Tibial nerve (tissue), 4 donors: ENCODE measurements around the gene TP53AIP1. TPM values are rescaled to one million over a fixed set of nuclear protein-coding genes. Genes with fewer than 3 reads are reported as not detected.

Experiments used
- DNase-seq, 2 donors: peaks; one replicate each; pipeline ENCODE4 v3.0.0-alpha.2; 2019; ENCODE audit warnings: low spot score in 2 of 2
- H3K27ac ChIP-seq, 4 donors: fragments of 200-600 bp; sonication (generic) in 3 of 4; one replicate each; pipeline ENCODE4 v1.5.1; 2017 to 2019; ENCODE audit warnings: mild to moderate bottlenecking in 1 of 4
- H3K27me3 ChIP-seq, 2 donors: fragments of 200-600 bp; sonication (generic) in 1 of 2; one replicate each; pipeline versions ENCODE4 v1.5.1 to v1.6.0; 2017 to 2019
- H3K36me3 ChIP-seq, 3 donors: fragments of 200-600 bp; sonication (generic); one replicate each; pipeline ENCODE4 v1.5.1; 2018 to 2019
- H3K4me1 ChIP-seq, 4 donors: fragments of 200-600 bp; sonication (generic) in 3 of 4; one replicate each; pipeline ENCODE4 v1.5.1; 2017 to 2019
- H3K4me3 ChIP-seq, 4 donors: fragments of 200-600 bp; sonication (generic) in 3 of 4; one replicate each; pipeline ENCODE4 v1.5.1; 2017 to 2019; ENCODE audit warnings: mild to moderate bottlenecking in 1 of 4, moderate library complexity in 1 of 4
- H3K9me3 ChIP-seq, 4 donors: fragments of 200-600 bp; sonication (generic) in 3 of 4; one replicate each; pipeline ENCODE4 v1.5.1; 2017 to 2019
- CTCF ChIP-seq, 5 experiments: fragments of 200-600 bp in 3 of 5; fragments of 450-650 bp in 2 of 5; sonication (generic) in 3 of 5; IDR thresholded peaks; one replicate each; pipeline ENCODE4 v1.5.1; 2016 to 2019; ENCODE audit warnings: antibody characterized with exemption in 5 of 5, mild to moderate bottlenecking in 3 of 5, moderate library complexity in 2 of 5
- EP300 ChIP-seq, 2 donors: sonication (generic); formaldehyde crosslinking; IDR thresholded peaks; one replicate each; pipeline ENCODE4 v1.6.1; 2017; ENCODE audit warnings: antibody characterized with exemption in 2 of 2, mild to moderate bottlenecking in 1 of 2
- POLR2A ChIP-seq, 2 donors: fragments of 450-650 bp; IDR thresholded peaks; one replicate each; pipeline ENCODE4 v1.6.1; 2017; ENCODE audit warnings: antibody characterized with exemption in 2 of 2, mild to moderate bottlenecking in 2 of 2, moderate library complexity in 2 of 2
- WGBS, 2 donors: methylation state at CpG; one replicate each; pipeline ENCODE4 v1.1.5; 2018; 5-methylcytosine and 5-hydroxymethylcytosine counted together
- total RNA-seq, 4 donors: library from RNA; depleted of rRNA; stranded (reverse); fragments of >200 nt; gene quantifications; one replicate each; pipeline ENCODE4 v1.1.0, GENCODE V29; 2016

TP53AIP1 gene
- total RNA-seq, 4 donors from 2014 or later = not detected

GRCh38 chr11:128894685-128895084, 48.0 kb downstream of the TP53AIP1 start:
- WGBS, 2 donors = 64 to 67% methylated on average over 6 of the region's 6 CpGs
- no peak for DNase-seq
- no peak for TF ChIP-seq POLR2A (IDR thresholded peaks at IDR 0.05)
- no peak for TF ChIP-seq EP300 (IDR thresholded peaks at IDR 0.05)
- TF ChIP-seq CTCF (IDR thresholded peaks at IDR 0.05) = no peak
- H3K4me3 ChIP-seq = no peak overlapping the region
- peaks cover 0 to 24% of the 10 kb centered on the region in 2 donors for H3K27me3 ChIP-seq
- no peaks in the 10 kb centered on the region for H3K9me3 ChIP-seq
- no peak overlapping the region for H3K27ac ChIP-seq
- H3K4me1 ChIP-seq = peaks cover 0 to 25% (median 10%) of the 10 kb centered on the region in 4 donors
- H3K36me3 ChIP-seq = no peaks in the 10 kb centered on the region

- no peak overlapping the region for H3K4me3 ChIP-seq
- no peak for DNase-seq
- no peaks in the 10 kb centered on the region for H3K9me3 ChIP-seq
- H3K36me3 ChIP-seq = no peaks in the 10 kb centered on the region
- H3K27me3 ChIP-seq = peaks cover 0 to 28% of the 10 kb centered on the region in 2 donors
- H3K4me1 ChIP-seq = peaks cover 0 to 25% (median 10%) of the 10 kb centered on the region in 4 donors
- no peak overlapping the region for H3K27ac ChIP-seq
- 88 to 89% methylated on average over 3 of the region's 3 CpGs for WGBS, 2 donors
- TF ChIP-seq EP300 (IDR thresholded peaks at IDR 0.05) = no peak
These were observed 48.4 kb downstream of the TP53AIP1 start for GRCh38 chr11:128894286-128894681.

GRCh38 chr11:128893578-128894285, 48.9 kb downstream of the TP53AIP1 start:
- Histone ChIP-seq H3K4me1 (peaks cover 0 to 25% (median 10%) of the 10 kb centered on the region in 4 donors), H3K36me3 (no peaks in the 10 kb centered on the region), H3K27me3 (peaks cover 0 to 32% of the 10 kb centered on the region in 2 donors), H3K27ac (no peak overlapping the region), H3K4me3 (no peak overlapping the region), H3K9me3 (no peaks in the 10 kb centered on the region)
- DNase-seq = no peak
- TF ChIP-seq CTCF (IDR thresholded peaks at IDR 0.05) (no peak), EP300 (IDR thresholded peaks at IDR 0.05) (no peak), POLR2A (IDR thresholded peaks at IDR 0.05) (no peak)
- 80 to 81% methylated on average over 9 of the region's 9 CpGs for WGBS, 2 donors

- Histone ChIP-seq H3K4me3 (no peak overlapping the region), H3K9me3 (no peaks in the 10 kb centered on the region), H3K27me3 (peaks cover 0 to 39% of the 10 kb centered on the region in 2 donors), H3K36me3 (no peaks in the 10 kb centered on the region), H3K27ac (no peak overlapping the region), H3K4me1 (peaks cover 0 to 25% (median 10%) of the 10 kb centered on the region in 4 donors)
- DNase-seq = no peak
- TF ChIP-seq POLR2A (IDR thresholded peaks at IDR 0.05) (no peak), EP300 (IDR thresholded peaks at IDR 0.05) (no peak), CTCF (IDR thresholded peaks at IDR 0.05) (no peak)
- 84 to 91% methylated on average over 4 of the region's 4 CpGs for WGBS, 2 donors
These were observed 49.7 kb downstream of the TP53AIP1 start for GRCh38 chr11:128892866-128893565.

- peak overlapping the region in 1 of 4 donors; percentile 62 for H3K4me3 ChIP-seq
- TF ChIP-seq POLR2A (IDR thresholded peaks at IDR 0.05) (no peak), CTCF (IDR thresholded peaks at IDR 0.05) (no peak), EP300 (IDR thresholded peaks at IDR 0.05) (no peak)
These were observed 50.7 kb downstream of the TP53AIP1 start for GRCh38 chr11:128891913-128892398.

More at GRCh38 chr11:128891913-128892398, 50.7 kb downstream of the TP53AIP1 start:
- WGBS, 2 donors = 66 to 67% methylated on average over 5 to 6 of the region's 6 CpGs
- H3K9me3 ChIP-seq = no peaks in the 10 kb centered on the region
- peaks cover 0 to 41% of the 10 kb centered on the region in 2 donors for H3K27me3 ChIP-seq
- peak overlapping the region in 2 of 4 donors; percentile 28 to 60 for H3K27ac ChIP-seq
- H3K36me3 ChIP-seq = no peaks in the 10 kb centered on the region
- no peak for DNase-seq
- peaks cover 0 to 25% (median 10%) of the 10 kb centered on the region in 4 donors for H3K4me1 ChIP-seq
